Gastrocnemius medialis (tissue), 4 donors: ENCODE data around the gene AAK1. TPM values are rescaled to one million over a fixed set of nuclear protein-coding genes. Genes with fewer than 3 reads are reported as not detected.

Source experiments
- ATAC-seq, 2 donors: fragments of 150-250 bp; one replicate each; pipeline ENCODE4 v1.9.1; 2016
- DNase-seq, 2 donors: peaks; one replicate each; pipeline ENCODE4 v3.0.0-alpha.2; 2019
- H3K27ac ChIP-seq, 4 donors: fragments of 200-600 bp; sonication (generic); 1 replicate in 1 of 4; 2 replicates in 3 of 4; pipeline ENCODE4 v1.5.1; 2016 to 2018; ENCODE audit warnings: mild to moderate bottlenecking in 2 of 4, moderate library complexity in 1 of 4
- H3K27me3 ChIP-seq, 3 donors: fragments of 200-600 bp; sonication (generic) in 2 of 3; 1 replicate in 1 of 3; 2 replicates in 2 of 3; pipeline versions ENCODE4 v1.5.1 to v1.6.0; 2016 to 2019; ENCODE audit warnings: mild to moderate bottlenecking in 1 of 3, moderate library complexity in 1 of 3
- H3K36me3 ChIP-seq, 2 donors: fragments of 200-600 bp; sonication (generic) in 1 of 2; one replicate each; pipeline ENCODE4 v1.5.1; 2017 to 2018
- H3K4me1 ChIP-seq, 2 donors: fragments of 200-600 bp; sonication (generic) in 1 of 2; one replicate each; pipeline ENCODE4 v1.5.1; 2016 to 2017; ENCODE audit warnings: mild to moderate bottlenecking in 2 of 2
- H3K4me3 ChIP-seq, 4 donors: fragments of 200-600 bp; sonication (generic) in 3 of 4; 1 replicate in 1 of 4; 2 replicates in 3 of 4; pipeline ENCODE4 v1.5.1; 2016 to 2019; ENCODE audit warnings: mild to moderate bottlenecking in 2 of 4
- H3K9me3 ChIP-seq, 3 donors: fragments of 200-600 bp; sonication (generic) in 2 of 3; 1 replicate in 1 of 3; 2 replicates in 2 of 3; pipeline ENCODE4 v1.5.1; 2016 to 2019
- CTCF ChIP-seq, 5 experiments: fragments of 450-650 bp in 3 of 5; fragments of 200-600 bp in 2 of 5; sonication (generic) in 2 of 5; IDR thresholded peaks in 4 of 5; conservative IDR thresholded peaks in 1 of 5; 1 replicate in 4 of 5; 2 replicates in 1 of 5; pipeline ENCODE4 v1.5.1; 2016 to 2019; ENCODE audit warnings: antibody characterized with exemption in 5 of 5, mild to moderate bottlenecking in 3 of 5, moderate library complexity in 3 of 5
- POLR2A ChIP-seq, 2 donors: fragments of 450-650 bp; IDR thresholded peaks; one replicate each; pipeline ENCODE4 v1.6.1; 2017; ENCODE audit warnings: antibody characterized with exemption in 2 of 2, mild to moderate bottlenecking in 2 of 2, moderate library complexity in 2 of 2
- in situ Hi-C, 4 donors: fragments of 200-750 bp; cut with MboI; loops; one replicate each; pipeline versions ENCODE4 v1.15.0 to v1.8.0; 2017; ENCODE audit warnings: low sequenced_read_pairs in 4 of 4
- intact Hi-C: fragments of 100-400 bp; cut with DNase I; formaldehyde crosslinking; loops from one replicate; pipeline ENCODE4 v1.15.1; 2023; ENCODE audit warnings: low total_unique reads
- total RNA-seq, 4 donors: library from RNA; depleted of rRNA; stranded (reverse); fragments of >200 nt; gene quantifications; one replicate each; pipeline versions ENCODE4 v1.1.0 to v1.2.3, GENCODE V29; 2016

The AAK1 gene
- total RNA-seq, 4 donors from 2014 or later = 30.0 to 47.3 (median 39.1) TPM

- H3K4me3 ChIP-seq = peak within 1 kb of the TSS; percentile 67 to 95 (median 88)
- peak within 1 kb of the TSS; percentile 91 to 97 (median 96) for H3K27ac ChIP-seq
- peaks cover 0 to 14% of the 10 kb centered on the region in 2 donors for H3K4me1 ChIP-seq
- TF ChIP-seq POLR2A (IDR thresholded peaks at IDR 0.05) (peak; percentile 63 to 84), CTCF (IDR thresholded peaks at IDR 0.05 in 4 of 5, conservative IDR thresholded peaks at IDR 0.05 in 1 of 5) (peak; percentile 78 to 81 (median 80))
- intact Hi-C loops (loop anchor here (1.0 to 2.0 kb wide), 2 partner anchors 50 to 206 kb away; partner anchors contain the start of genes AAK1 and GFPT1), in situ Hi-C loops (no loop called here)
- ATAC-seq (peak; percentile 85 to 89), DNase-seq (peak; percentile 86 to 93)
- no peaks in the 10 kb centered on the region for H3K36me3 ChIP-seq
- no peaks in the 10 kb centered on the region for H3K27me3 ChIP-seq
- H3K9me3 ChIP-seq = no peaks in the 10 kb centered on the region
These were observed 206.4 kb downstream of the AAK1 start, which contains the start of gene NFU1 for GRCh38 chr2:69436938-69437750. TSS of gene NFU1 (minus strand) at chr2:69437435. CDS start at chr2:69437422, 13 bp downstream.

DNA sequence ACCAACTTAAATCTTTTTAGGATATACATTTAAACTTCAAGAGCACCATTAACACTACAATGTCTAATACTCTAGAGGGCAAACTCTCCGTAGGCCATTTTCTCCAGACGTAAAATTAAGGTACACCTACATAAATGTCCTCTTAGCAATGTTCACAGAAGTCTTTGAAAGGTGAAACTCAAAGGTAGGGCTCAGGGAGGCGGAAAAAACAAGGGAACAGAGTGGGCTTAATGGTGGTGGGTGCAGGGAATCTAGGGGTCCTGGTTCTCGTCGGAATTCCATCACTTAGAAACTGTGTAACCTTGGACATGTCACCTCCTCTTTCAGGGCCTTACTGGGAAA, 207.0 kb downstream of the AAK1 start:
- ATAC-seq (peak; percentile 4 to 7), DNase-seq (no peak)
- Histone ChIP-seq H3K9me3 (no peaks in the 10 kb centered on the region), H3K4me1 (peaks cover 0 to 14% of the 10 kb centered on the region in 2 donors), H3K36me3 (peaks cover 0 to 4% of the 10 kb centered on the region in 2 donors), H3K27ac (peak overlapping the region; percentile 91 to 97 (median 96)), H3K27me3 (no peaks in the 10 kb centered on the region), H3K4me3 (peak overlapping the region; percentile 67 to 95 (median 88))
- intact Hi-C loops (loop anchor here (2.0 kb wide), 1 partner anchor 206 kb away; the partner anchor contains the start of gene AAK1), in situ Hi-C loops (no loop called here)
- TF ChIP-seq CTCF (IDR thresholded peaks at IDR 0.05 in 4 of 5, conservative IDR thresholded peaks at IDR 0.05 in 1 of 5) (no peak), POLR2A (IDR thresholded peaks at IDR 0.05) (no peak)

- H3K4me1 ChIP-seq = peaks cover 0 to 14% of the 10 kb centered on the region in 2 donors
- peaks cover 0 to 22% of the 10 kb centered on the region in 2 donors for H3K36me3 ChIP-seq
- intact Hi-C loops (no loop called here), in situ Hi-C loops (no loop called here)
- ATAC-seq = no peak
- no peaks in the 10 kb centered on the region for H3K27me3 ChIP-seq
- H3K4me3 ChIP-seq = no peak overlapping the region
- no peak for TF ChIP-seq CTCF (IDR thresholded peaks at IDR 0.05 in 4 of 5, conservative IDR thresholded peaks at IDR 0.05 in 1 of 5)
- TF ChIP-seq POLR2A (IDR thresholded peaks at IDR 0.05) = no peak
- no peak overlapping the region for H3K27ac ChIP-seq
- no peaks in the 10 kb centered on the region for H3K9me3 ChIP-seq
- DNase-seq = no peak
These were observed 208.8 kb downstream of the AAK1 start for GRCh38 chr2:69434753-69435152.

DNA sequence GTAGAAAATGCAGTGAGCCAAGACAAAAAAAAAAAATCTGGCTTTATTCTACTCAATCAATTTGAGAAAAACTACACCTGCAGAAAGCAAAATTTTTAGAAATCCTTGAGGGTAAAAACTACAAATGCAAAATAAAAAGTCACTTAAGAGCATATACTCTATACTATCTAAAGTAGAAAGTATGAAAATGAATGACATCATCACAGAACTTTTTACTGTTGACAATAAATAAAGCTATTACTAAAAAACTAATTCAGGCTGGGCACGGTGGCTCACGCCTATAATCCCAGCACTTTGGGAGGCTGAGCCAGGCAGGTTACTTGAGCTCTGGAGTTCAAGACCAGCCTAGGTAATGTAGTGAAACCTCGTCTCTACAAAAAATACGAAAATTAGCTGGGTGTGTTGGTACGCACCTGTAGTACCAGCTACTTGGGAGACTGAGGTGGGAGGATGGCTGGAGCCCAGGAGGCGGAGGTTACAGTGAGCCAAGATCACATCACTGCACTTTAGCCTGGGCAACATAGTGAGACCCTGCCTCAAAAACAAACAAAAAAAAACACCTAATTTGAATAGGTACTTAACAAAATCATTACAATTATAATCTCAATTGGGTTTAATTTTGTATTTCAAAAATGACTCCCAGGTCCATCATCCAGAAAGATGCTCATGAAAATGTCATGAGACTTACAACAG, 213.9 kb downstream of the AAK1 start:
- Histone ChIP-seq H3K36me3 (peaks cover 0 to 58% of the 10 kb centered on the region in 2 donors), H3K4me1 (no peaks in the 10 kb centered on the region), H3K27me3 (no peaks in the 10 kb centered on the region), H3K9me3 (no peaks in the 10 kb centered on the region), H3K4me3 (no peak overlapping the region), H3K27ac (no peak overlapping the region)
- ATAC-seq (no peak), DNase-seq (no peak)
- TF ChIP-seq POLR2A (IDR thresholded peaks at IDR 0.05) (no peak), CTCF (IDR thresholded peaks at IDR 0.05 in 4 of 5, conservative IDR thresholded peaks at IDR 0.05 in 1 of 5) (no peak)
- in situ Hi-C loops = no loop called here
- intact Hi-C loops = no loop called here
